Smooth muscle cell of the coronary artery (primary cell): ENCODE measurements around the gene TCTN2. TPM values are rescaled to one million over a fixed set of nuclear protein-coding genes. Genes with fewer than 3 reads are reported as not detected.

ENCODE experiments used
- total RNA-seq: library from RNA; depleted of rRNA; stranded (reverse); fragments of >200 nt; gene quantifications from 2 replicates; pipeline ENCODE4 v1.2.3, GENCODE V29; 2014; ENCODE audit warnings: low replicate concordance

TCTN2 gene
- 4.7 and 28.0 TPM in 2 replicates for total RNA-seq

GRCh38 chr12:123670882-123671728 lies at the start of gene TCTN2:
TCTN2 (plus strand) TSS chr12:123671113; CDS start chr12:123671241, 128 bp downstream.

GRCh38 chr12:123633379-123634141 lies 37.4 kb upstream of the TCTN2 start, which contains the start of the genes EIF2B1 and GTF2H3:
EIF2B1 (minus strand) TSS chr12:123633686; CDS start chr12:123633557, 129 bp downstream.
GTF2H3 (plus strand) TSS chr12:123633829; CDS start chr12:123633860, 31 bp downstream.

Other genes starting within 250 kb of the TCTN2 start
- 6.1 and 8.5 TPM in 2 replicates for gene RILPL2, start 234.4 kb upstream of the TCTN2 start, total RNA-seq
- gene SNRNP35, start 213.0 kb upstream of the TCTN2 start, total RNA-seq: 8.7 and 14.5 TPM in 2 replicates
- gene RILPL1, start 137.4 kb upstream of the TCTN2 start, total RNA-seq: 10.1 and 16.0 TPM in 2 replicates
- gene TMED2, start 86.6 kb upstream of the TCTN2 start, total RNA-seq: 217 and 504 TPM in 2 replicates
- 11.9 and 15.7 TPM in 2 replicates for gene DDX55, start 69.0 kb upstream of the TCTN2 start, total RNA-seq
- 33.6 and 34.5 TPM in 2 replicates for gene EIF2B1, start 37.4 kb upstream of the TCTN2 start, total RNA-seq
- gene GTF2H3, start 37.3 kb upstream of the TCTN2 start, total RNA-seq: 22.5 and 23.8 TPM in 2 replicates
- 11.9 and 18.0 TPM in 2 replicates for gene ATP6V0A2, start 41.2 kb downstream of the TCTN2 start, total RNA-seq
- gene DNAH10, start 91.2 kb downstream of the TCTN2 start, total RNA-seq: under 0.01 and 0.12 TPM in 2 replicates